Neuronal stem cell (in vitro differentiated cells): ENCODE data around the gene ZCCHC3.

ENCODE experiments used
- DNase-seq: peaks from one replicate; pipeline ENCODE4 v3.0.0-alpha.2; 2013; ENCODE audit warnings: low spot score
- H2AFZ ChIP-seq: one replicate; pipeline ENCODE4 v1.6.1; 2013; ENCODE audit warnings: mild to moderate bottlenecking, low read length, inconsistent platforms
- H2AK5ac ChIP-seq: 2 replicates; pipeline ENCODE4 v1.6.1; 2013; ENCODE audit warnings: low read depth, mild to moderate bottlenecking, inconsistent platforms, low read length, moderate library complexity, mixed read lengths
- H2BK120ac ChIP-seq: 2 replicates; pipeline ENCODE4 v1.6.1; 2013; ENCODE audit warnings: low read depth, mild to moderate bottlenecking, inconsistent platforms, low read length, moderate library complexity, mixed read lengths
- H2BK12ac ChIP-seq: one replicate; pipeline ENCODE4 v1.6.1; 2013; ENCODE audit warnings: low read length, inconsistent platforms
- H2BK15ac ChIP-seq: 2 replicates; pipeline ENCODE4 v1.6.1; 2013; ENCODE audit warnings: mild to moderate bottlenecking, low read length, inconsistent platforms, mixed read lengths
- H2BK5ac ChIP-seq: one replicate; pipeline ENCODE4 v1.6.1; 2013; ENCODE audit warnings: inconsistent platforms, mild to moderate bottlenecking, low read length, moderate library complexity
- H3K14ac ChIP-seq: one replicate; pipeline ENCODE4 v1.6.1; 2013; ENCODE audit warnings: low read length, inconsistent platforms
- H3K18ac ChIP-seq: 2 replicates; pipeline ENCODE4 v1.6.1; 2013; ENCODE audit warnings: low read length, inconsistent platforms
- H3K23ac ChIP-seq: 2 replicates; pipeline ENCODE4 v1.6.1; 2013; ENCODE audit warnings: low read depth, mild to moderate bottlenecking, mixed read lengths, low read length, inconsistent platforms; ENCODE audit not compliant: poor library complexity
- H3K27ac ChIP-seq: replicated peaks from 3 replicates; pipeline ENCODE4 v1.5.1; 2013; ENCODE audit warnings: low read length, inconsistent platforms
- H3K27me3 ChIP-seq, 3 experiments: 2 replicates each; pipeline ENCODE4 v1.6.1; 2013; ENCODE audit warnings: low read length in 3 of 3, mild to moderate bottlenecking in 2 of 3, inconsistent platforms in 1 of 3, low read depth in 1 of 3, mixed read lengths in 1 of 3, moderate library complexity in 1 of 3; ENCODE audit not compliant: control insufficient read depth in 3 of 3, insufficient read depth in 3 of 3
- H3K36me3 ChIP-seq, 2 donors: replicated peaks in 1 of 2; 2 replicates each; pipeline ENCODE4 v1.6.1; 2013; ENCODE audit warnings: low read length in 2 of 2; ENCODE audit not compliant: control insufficient read depth in 2 of 2, insufficient read depth in 2 of 2
- H3K4ac ChIP-seq: 2 replicates; pipeline ENCODE4 v1.6.1; 2013; ENCODE audit warnings: inconsistent platforms, mild to moderate bottlenecking, low read length, moderate library complexity
- H3K4me1 ChIP-seq, 2 donors: 1 replicate in 1 of 2; 2 replicates in 1 of 2; pipeline ENCODE4 v1.6.1; 2013; ENCODE audit warnings: low read length in 2 of 2, low read depth in 1 of 2; ENCODE audit not compliant: control insufficient read depth in 2 of 2, insufficient read depth in 1 of 2
- H3K4me2 ChIP-seq: one replicate; pipeline ENCODE4 v1.6.1; 2013; ENCODE audit warnings: mild to moderate bottlenecking, low read length, inconsistent platforms; ENCODE audit not compliant: insufficient read depth, poor library complexity, severe bottlenecking
- H3K4me3 ChIP-seq, 2 donors: 2 replicates each; pipeline ENCODE4 v1.5.1; 2013; ENCODE audit warnings: low read length in 2 of 2, mild to moderate bottlenecking in 2 of 2, inconsistent platforms in 1 of 2, moderate library complexity in 1 of 2
- H3K79me1 ChIP-seq: one replicate; pipeline ENCODE4 v1.6.1; 2013; ENCODE audit warnings: low read depth, mild to moderate bottlenecking, inconsistent platforms, low read length, moderate library complexity
- H3K9ac ChIP-seq: one replicate; pipeline ENCODE4 v1.6.1; 2013; ENCODE audit warnings: mild to moderate bottlenecking, low read depth, low read length, inconsistent platforms; ENCODE audit not compliant: poor library complexity
- H3K9me3 ChIP-seq, 2 donors: replicated peaks in 1 of 2; 2 replicates each; pipeline versions ENCODE3 to v1.6.1; 2013; ENCODE audit warnings: low read length in 2 of 2, mild to moderate bottlenecking in 2 of 2, inconsistent platforms in 1 of 2, low read depth in 1 of 2, mixed read lengths in 1 of 2, moderate library complexity in 1 of 2; ENCODE audit not compliant: control insufficient read depth in 2 of 2, insufficient read depth in 1 of 2
- H4K8ac ChIP-seq: one replicate; pipeline ENCODE4 v1.6.1; 2013; ENCODE audit warnings: low read depth, mild to moderate bottlenecking, inconsistent platforms, low read length, moderate library complexity
- H4K91ac ChIP-seq: one replicate; pipeline ENCODE4 v1.6.1; 2013; ENCODE audit warnings: low read length, low read depth, mild to moderate bottlenecking, inconsistent platforms; ENCODE audit not compliant: poor library complexity
- WGBS, 2 donors: extraction: QIAGEN DNeasy Blood & Tissue Kit; methylation state at CpG; one replicate each; pipeline ENCODE4 v1.1.7; 2013; ENCODE audit warnings: missing lambda C conversion rate in 2 of 2, mixed read lengths in 1 of 2; ENCODE audit not compliant: insufficient read length in 2 of 2, insufficient replicate concordance in 1 of 2; ENCODE audit errors: extremely low coverage in 2 of 2; 5-methylcytosine and 5-hydroxymethylcytosine counted together

The ZCCHC3 gene

DNA sequence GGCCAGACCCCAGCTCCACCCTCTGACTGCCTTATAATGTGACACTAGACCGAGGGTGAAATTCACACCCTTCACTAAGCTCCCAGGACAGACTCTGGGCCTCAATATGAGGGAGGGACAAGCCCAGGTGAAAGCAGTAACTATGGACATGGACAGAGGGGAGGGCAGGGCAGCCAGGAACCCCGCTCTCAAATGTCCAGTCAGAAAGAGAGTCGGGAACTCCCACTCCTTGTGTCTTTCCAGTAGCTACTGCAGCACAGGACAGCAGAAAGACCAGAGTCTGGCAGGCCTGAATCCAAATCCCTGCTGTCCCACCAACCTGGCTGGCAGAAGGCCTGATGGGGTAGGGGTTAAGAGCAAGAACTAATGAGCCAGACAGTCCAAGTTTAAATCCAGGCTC is 13.2 kb upstream of the ZCCHC3 start:
- no peak for DNase-seq
- H2BK5ac ChIP-seq, result no peak overlapping the region
- no peak overlapping the region for H3K18ac ChIP-seq
- no peak overlapping the region for H3K4me3 ChIP-seq
- no peak overlapping the region for H2AK5ac ChIP-seq
- H3K27me3 ChIP-seq, result no peaks in the 10 kb centered on the region
- no peak overlapping the region for H2AFZ ChIP-seq
- no CpG with 5 or more reads among the region's 3 CpGs for WGBS, 2 donors
- H3K9me3 ChIP-seq, result peaks cover 3% of the 10 kb centered on the region in 2 donors
- H4K8ac ChIP-seq, result peak overlapping the region; percentile 88
- no peak overlapping the region for H2BK120ac ChIP-seq
- no peak overlapping the region for H3K23ac ChIP-seq
- H3K4me2 ChIP-seq, result no peak overlapping the region
- peaks cover 10 to 67% of the 10 kb centered on the region in 2 donors for H3K36me3 ChIP-seq
- no peak overlapping the region for H3K9ac ChIP-seq
- no peaks in the 10 kb centered on the region for H3K79me1 ChIP-seq
- H4K91ac ChIP-seq, result no peak overlapping the region
- no peak overlapping the region for H2BK12ac ChIP-seq
- H2BK15ac ChIP-seq, result no peak overlapping the region
- H3K4ac ChIP-seq, result no peak overlapping the region
- no peak overlapping the region for H3K14ac ChIP-seq
- H3K4me1 ChIP-seq, result no peaks in the 10 kb centered on the region
- H3K27ac ChIP-seq, result no peak overlapping the region

DNA sequence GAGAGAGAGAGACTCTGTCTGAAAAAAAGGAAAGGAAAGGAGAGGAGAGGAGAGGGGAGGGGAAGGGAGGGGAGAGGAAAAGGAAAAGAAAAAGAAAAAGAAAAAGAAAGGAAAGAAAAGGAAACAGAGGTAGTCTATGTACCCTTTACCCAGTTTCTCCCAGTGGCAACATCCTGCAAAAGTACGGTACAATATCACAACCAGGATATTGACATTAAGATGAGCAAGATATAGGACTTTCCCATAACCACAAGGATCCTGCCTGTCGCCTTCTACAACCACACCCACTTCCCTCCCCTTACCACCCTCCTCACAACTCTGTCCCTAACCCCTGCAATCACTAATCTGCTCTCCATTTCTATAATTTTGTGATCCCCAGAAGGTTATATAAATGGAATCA is 10.9 kb upstream of the ZCCHC3 start:
- no peak overlapping the region for H3K4me3 ChIP-seq
- no peak overlapping the region for H3K23ac ChIP-seq
- no peak overlapping the region for H3K18ac ChIP-seq
- H3K27ac ChIP-seq, result no peak overlapping the region
- no peak overlapping the region for H2BK12ac ChIP-seq
- no CpG with 5 or more reads among the region's 2 CpGs for WGBS, 2 donors
- no peak for DNase-seq
- H3K14ac ChIP-seq, result no peak overlapping the region
- H2BK120ac ChIP-seq, result no peak overlapping the region
- no peak overlapping the region for H2BK15ac ChIP-seq
- no peaks in the 10 kb centered on the region for H3K79me1 ChIP-seq
- no peak overlapping the region for H4K91ac ChIP-seq
- peaks cover 5 to 6% of the 10 kb centered on the region in 2 donors for H3K9me3 ChIP-seq
- H3K27me3 ChIP-seq, result no peaks in the 10 kb centered on the region
- H2AK5ac ChIP-seq, result no peak overlapping the region
- no peak overlapping the region for H3K4ac ChIP-seq
- H3K4me1 ChIP-seq, result peaks cover 2 to 5% of the 10 kb centered on the region in 2 donors
- peaks cover 10 to 50% of the 10 kb centered on the region in 2 donors for H3K36me3 ChIP-seq
- no peak overlapping the region for H3K9ac ChIP-seq
- H3K4me2 ChIP-seq, result no peak overlapping the region
- H2AFZ ChIP-seq, result no peak overlapping the region
- H4K8ac ChIP-seq, result no peak overlapping the region
- no peak overlapping the region for H2BK5ac ChIP-seq

DNA sequence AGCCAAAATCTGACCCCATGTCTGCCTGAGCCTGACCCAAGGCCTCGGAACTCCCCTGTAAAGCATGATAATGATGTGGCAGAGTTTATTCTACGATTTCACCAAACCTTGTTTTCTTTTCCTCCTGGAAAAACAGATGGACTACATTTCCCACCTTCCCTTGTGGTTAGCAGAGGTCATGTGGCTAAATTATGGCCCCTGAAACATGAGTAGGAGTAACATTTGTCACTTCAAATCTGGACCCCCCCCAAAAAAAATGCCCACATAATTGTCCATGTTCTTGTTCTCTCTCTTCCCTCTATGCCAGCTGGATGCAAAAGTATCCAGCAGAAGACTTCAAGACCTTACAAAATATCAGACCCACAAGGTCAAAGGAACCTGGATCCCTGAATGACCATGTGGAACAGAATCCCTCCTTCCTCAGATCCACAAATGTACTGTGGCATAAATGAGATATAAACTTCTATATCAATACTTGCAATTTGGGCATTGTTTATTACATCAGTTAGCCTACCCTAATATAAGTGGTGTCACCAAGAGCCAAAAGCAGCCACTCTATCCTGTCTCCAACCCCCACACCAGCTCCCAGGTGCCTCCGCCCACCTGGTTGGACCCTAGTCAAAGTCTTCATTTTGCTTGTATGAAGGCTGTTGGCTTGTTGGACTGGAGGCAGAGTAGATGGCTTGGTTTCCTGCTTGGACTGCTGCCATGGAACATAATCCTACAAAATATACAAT is 8.2 kb upstream of the ZCCHC3 start:
- H3K79me1 ChIP-seq, result no peaks in the 10 kb centered on the region
- H3K4me3 ChIP-seq, result peak overlapping the region in 1 of 2 donors; percentile 80
- H2BK12ac ChIP-seq, result no peak overlapping the region
- no peak overlapping the region for H3K18ac ChIP-seq
- no peak overlapping the region for H2AFZ ChIP-seq
- no peak overlapping the region for H3K4me2 ChIP-seq
- no peak overlapping the region for H3K4ac ChIP-seq
- H3K4me1 ChIP-seq, result peaks cover 7 to 8% of the 10 kb centered on the region in 2 donors
- H2BK5ac ChIP-seq, result no peak overlapping the region
- H3K27me3 ChIP-seq, result no peaks in the 10 kb centered on the region
- no peak overlapping the region for H2BK120ac ChIP-seq
- no CpG with 5 or more reads among the region's 3 CpGs for WGBS, 2 donors
- peaks cover 5 to 6% of the 10 kb centered on the region in 2 donors for H3K9me3 ChIP-seq
- H2BK15ac ChIP-seq, result no peak overlapping the region
- no peak overlapping the region for H4K91ac ChIP-seq
- H4K8ac ChIP-seq, result no peak overlapping the region
- no peak overlapping the region for H3K23ac ChIP-seq
- no peak overlapping the region for H3K27ac ChIP-seq
- no peak overlapping the region for H2AK5ac ChIP-seq
- DNase-seq, result no peak
- no peak overlapping the region for H3K9ac ChIP-seq
- peaks cover 2 to 26% of the 10 kb centered on the region in 2 donors for H3K36me3 ChIP-seq
- H3K14ac ChIP-seq, result no peak overlapping the region

DNA sequence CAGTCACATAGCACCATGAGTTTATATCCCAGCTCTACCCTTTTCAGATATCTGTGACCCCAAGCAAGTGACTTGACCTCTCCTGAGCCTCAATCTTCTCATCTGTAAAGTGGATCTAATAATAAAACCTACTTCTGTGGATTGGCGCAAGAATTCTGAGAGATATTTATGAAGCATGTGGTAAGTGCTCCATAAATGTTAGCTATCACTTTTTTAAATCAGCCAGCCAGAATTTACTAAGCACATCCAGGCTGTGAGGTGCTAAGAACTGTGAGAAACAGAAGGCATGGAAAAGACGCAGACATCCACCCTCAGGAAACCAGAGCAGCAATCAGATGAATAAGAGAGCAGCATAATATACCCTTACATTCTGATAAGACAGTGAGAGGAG is 7.7 kb upstream of the ZCCHC3 start:
- no peak overlapping the region for H2BK12ac ChIP-seq
- no peaks in the 10 kb centered on the region for H3K79me1 ChIP-seq
- no peak overlapping the region for H4K8ac ChIP-seq
- no peak overlapping the region for H2AK5ac ChIP-seq
- peak overlapping the region; percentile 96 for H3K18ac ChIP-seq
- peak overlapping the region; percentile 93 for H2AFZ ChIP-seq
- peaks cover 5 to 6% of the 10 kb centered on the region in 2 donors for H3K9me3 ChIP-seq
- no peaks in the 10 kb centered on the region for H3K27me3 ChIP-seq
- DNase-seq, result no peak
- H2BK120ac ChIP-seq, result no peak overlapping the region
- peaks cover 2 to 26% of the 10 kb centered on the region in 2 donors for H3K36me3 ChIP-seq
- peak overlapping the region; percentile 78 for H3K4me2 ChIP-seq
- no peak overlapping the region for H3K14ac ChIP-seq
- peak overlapping the region; percentile 75 for H3K9ac ChIP-seq
- peak overlapping the region; percentile 42 for H2BK5ac ChIP-seq
- no CpG with 5 or more reads among the region's 2 CpGs for WGBS, 2 donors
- no peak overlapping the region for H3K4ac ChIP-seq
- H2BK15ac ChIP-seq, result peak overlapping the region; percentile 71
- peaks cover 7 to 8% of the 10 kb centered on the region in 2 donors for H3K4me1 ChIP-seq
- no peak overlapping the region for H3K23ac ChIP-seq
- no peak overlapping the region for H4K91ac ChIP-seq
- peak overlapping the region; percentile 82 for H3K27ac ChIP-seq
- H3K4me3 ChIP-seq, result peak overlapping the region; percentile 80 to 92
